ENCODE data around the gene PPIE.
"Not testable (repeated sequence)": the region's sequence is repeated elsewhere in the genome, so short reads cannot be mapped to it uniquely, and the experiment has no call there.

Gene PPIE

DNA sequence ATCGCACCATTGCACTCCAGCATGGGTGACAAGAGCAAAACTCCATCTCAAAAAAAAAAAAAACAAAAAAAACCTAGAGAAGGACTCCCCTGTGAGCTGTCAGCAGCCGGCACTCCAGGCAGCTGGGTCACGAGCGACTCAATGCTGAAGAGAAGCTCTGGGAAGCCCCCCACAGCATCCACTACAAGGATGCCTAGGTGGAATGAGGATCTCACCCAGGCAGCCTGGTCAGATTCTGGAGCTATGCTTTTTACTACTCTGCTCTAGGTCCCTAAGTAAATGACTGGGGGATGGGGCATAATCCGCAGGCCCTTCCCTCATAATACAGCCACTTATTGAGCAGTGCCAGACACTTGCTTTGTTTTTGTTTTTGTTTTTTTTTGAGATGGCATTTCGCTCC is 43.4 kb downstream of the PPIE start:
- TF ChIP-seq, protein P1, sequence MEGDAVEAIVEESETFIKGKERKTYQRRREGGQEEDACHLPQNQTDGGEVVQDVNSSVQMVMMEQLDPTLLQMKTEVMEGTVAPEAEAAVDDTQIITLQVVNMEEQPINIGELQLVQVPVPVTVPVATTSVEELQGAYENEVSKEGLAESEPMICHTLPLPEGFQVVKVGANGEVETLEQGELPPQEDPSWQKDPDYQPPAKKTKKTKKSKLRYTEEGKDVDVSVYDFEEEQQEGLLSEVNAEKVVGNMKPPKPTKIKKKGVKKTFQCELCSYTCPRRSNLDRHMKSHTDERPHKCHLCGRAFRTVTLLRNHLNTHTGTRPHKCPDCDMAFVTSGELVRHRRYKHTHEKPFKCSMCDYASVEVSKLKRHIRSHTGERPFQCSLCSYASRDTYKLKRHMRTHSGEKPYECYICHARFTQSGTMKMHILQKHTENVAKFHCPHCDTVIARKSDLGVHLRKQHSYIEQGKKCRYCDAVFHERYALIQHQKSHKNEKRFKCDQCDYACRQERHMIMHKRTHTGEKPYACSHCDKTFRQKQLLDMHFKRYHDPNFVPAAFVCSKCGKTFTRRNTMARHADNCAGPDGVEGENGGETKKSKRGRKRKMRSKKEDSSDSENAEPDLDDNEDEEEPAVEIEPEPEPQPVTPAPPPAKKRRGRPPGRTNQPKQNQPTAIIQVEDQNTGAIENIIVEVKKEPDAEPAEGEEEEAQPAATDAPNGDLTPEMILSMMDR (conservative IDR thresholded peaks at IDR 0.05; ENCODE audit: control insufficient read depth, insufficient read depth, low read depth, low read length) = no peak

DNA sequence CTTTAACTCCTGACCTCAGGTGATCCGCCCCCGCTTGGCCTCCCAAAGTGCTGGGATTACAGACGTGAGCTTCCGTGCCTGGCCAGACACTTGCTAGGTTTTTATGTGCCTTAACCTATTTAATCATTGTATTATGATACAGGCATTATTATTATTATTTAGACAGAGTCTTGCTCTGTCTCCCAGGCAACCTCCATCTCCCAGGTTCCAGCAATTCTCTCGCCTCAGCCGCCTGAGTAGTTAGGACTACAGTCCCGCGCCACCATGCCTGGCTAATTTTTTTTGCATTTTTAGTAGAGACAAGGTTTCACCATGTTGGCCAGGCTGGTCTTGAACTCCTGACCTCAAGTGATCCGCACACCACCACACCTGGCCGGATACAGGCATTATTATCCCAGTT is 44.0 kb downstream of the PPIE start:
- H3K4me3 ChIP-seq (ENCODE audit: control insufficient read depth, low read depth, low read length); DNase-seq (ENCODE audit: low read depth): not testable (repeated sequence)

More for the DNA sequence above, 43.4 kb downstream of the PPIE start:
- no peak overlapping the region for H3K4me3 ChIP-seq (ENCODE audit: control insufficient read depth, low read depth, low read length)
- DNase-seq (ENCODE audit: low read depth) = no peak

DNA sequence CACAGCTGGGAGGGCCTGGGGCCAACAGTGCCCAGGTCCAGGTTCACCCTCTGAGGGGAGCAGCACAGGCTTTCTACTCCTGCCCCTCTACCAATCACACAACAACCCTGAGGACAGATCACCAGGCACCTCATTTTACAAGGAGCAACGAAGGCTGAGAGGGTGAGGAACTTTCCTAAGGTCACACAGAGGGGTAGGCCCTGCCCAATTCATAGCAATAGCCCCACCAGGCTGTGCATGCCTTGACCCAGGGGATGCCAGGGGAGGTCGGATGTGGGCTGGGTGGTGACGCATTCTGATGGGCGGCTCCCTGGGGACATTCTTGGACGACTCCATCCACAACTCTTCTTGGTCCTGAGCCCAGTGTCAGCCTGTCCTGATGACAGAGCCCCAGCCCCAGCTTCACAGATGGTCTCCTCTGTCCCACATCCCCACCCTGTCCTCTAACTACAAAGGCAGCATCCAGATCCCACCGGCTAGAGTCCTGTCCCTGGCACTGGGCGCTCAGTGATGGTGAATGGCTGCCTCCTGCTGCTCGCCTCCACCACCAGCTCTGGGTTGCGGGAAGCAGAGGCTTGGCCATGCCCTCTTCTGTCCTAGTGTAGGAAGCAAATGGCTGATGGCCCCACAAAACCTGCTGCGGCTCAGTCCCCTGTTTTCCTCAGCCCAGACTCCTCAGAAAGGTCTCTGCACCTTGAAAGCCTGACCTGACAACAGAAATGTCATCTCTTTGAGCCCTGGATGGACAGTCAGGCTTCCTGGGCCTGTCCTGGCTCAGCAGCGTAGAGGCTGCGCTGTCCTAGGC is 47.8 kb downstream of the PPIE start:
- not testable (repeated sequence) for H3K4me3 ChIP-seq (ENCODE audit: control insufficient read depth, low read depth, low read length); DNase-seq (ENCODE audit: low read depth)

DNA sequence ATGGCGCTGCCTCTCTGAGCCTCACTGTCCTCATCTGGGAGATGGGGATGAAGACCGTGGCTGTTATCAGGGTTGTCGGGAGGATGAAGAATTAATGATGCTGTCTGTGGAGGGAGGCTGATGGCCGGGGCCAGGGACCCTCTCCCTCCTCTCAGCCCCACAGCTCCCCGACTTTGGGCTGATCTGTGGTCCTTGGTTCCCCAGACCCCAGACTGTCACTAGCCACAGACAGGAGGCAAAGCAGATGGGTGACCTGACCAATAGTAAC is 48.4 kb downstream of the PPIE start:
- H3K4me3 ChIP-seq (ENCODE audit: control insufficient read depth, low read depth, low read length); DNase-seq (ENCODE audit: low read depth): not testable (repeated sequence)

DNA sequence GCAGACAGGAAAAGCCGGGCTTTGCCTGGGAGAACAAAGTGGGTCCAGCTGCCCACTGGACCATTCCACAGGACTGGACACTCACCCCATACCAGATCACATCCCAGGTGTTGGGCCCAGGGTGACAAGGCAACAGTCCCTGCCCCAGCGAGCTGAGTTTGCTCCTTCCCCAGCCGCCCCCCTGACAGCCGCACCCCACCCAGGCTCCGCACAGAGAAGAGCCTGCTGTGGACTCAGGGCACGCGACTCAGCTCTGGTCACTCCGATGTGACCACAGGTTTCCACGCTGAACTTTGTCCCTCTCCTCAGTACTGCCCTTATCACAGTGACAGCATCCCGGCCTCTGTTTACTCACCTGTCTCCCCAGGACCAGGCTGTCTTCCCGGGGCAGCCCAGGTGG is 48.8 kb downstream of the PPIE start:
- H3K4me3 ChIP-seq (ENCODE audit: control insufficient read depth, low read depth, low read length) = no peak overlapping the region
- no peak for DNase-seq (ENCODE audit: low read depth)
- TF ChIP-seq, protein P1 (conservative IDR thresholded peaks at IDR 0.05; ENCODE audit: control insufficient read depth, insufficient read depth, low read depth, low read length) = no peak

DNA sequence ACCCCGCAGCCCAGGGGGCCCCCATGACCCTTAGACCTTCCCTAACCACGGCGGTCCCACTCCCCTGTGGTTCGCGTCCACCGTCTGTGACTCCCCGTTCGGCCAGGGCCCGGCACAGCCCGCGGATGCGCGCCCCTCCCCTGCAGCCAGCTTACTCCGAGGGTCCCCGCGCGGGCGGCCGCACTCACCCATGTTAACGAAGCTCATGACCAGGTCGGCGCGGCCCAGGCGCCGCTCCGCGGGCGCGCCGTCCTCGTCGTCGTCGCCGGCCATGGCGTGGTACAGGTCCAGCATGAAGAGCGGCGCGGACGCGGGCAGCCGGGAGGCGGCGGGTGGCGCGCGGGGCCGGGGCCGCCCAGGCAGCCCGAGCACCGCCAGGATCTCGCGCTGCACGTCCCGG is 49.3 kb downstream of the PPIE start:
- not testable (repeated sequence) for H3K4me3 ChIP-seq (ENCODE audit: control insufficient read depth, low read depth, low read length)

DNA sequence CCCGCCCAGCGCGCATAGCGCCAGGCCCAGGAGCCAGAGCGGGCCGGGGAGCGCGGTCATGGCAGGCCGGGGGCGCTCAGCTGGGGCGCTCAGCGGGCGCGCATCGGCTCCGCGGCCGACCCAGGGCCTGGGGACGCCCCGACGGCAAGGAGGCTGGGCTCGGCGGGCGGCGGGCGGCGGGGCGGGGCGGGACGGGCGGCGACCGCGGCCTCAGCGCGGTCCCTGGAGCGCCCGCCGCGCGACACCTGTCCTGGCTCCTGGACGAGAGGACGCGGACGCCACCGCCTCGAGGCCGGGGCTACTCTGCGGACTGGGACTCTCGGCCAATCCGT is 49.7 kb downstream of the PPIE start:
- no peak overlapping the region for H3K4me3 ChIP-seq (ENCODE audit: control insufficient read depth, low read depth, low read length)

More for the DNA sequence above, 49.3 kb downstream of the PPIE start:
- not testable (repeated sequence) for DNase-seq (ENCODE audit: low read depth)

DNA sequence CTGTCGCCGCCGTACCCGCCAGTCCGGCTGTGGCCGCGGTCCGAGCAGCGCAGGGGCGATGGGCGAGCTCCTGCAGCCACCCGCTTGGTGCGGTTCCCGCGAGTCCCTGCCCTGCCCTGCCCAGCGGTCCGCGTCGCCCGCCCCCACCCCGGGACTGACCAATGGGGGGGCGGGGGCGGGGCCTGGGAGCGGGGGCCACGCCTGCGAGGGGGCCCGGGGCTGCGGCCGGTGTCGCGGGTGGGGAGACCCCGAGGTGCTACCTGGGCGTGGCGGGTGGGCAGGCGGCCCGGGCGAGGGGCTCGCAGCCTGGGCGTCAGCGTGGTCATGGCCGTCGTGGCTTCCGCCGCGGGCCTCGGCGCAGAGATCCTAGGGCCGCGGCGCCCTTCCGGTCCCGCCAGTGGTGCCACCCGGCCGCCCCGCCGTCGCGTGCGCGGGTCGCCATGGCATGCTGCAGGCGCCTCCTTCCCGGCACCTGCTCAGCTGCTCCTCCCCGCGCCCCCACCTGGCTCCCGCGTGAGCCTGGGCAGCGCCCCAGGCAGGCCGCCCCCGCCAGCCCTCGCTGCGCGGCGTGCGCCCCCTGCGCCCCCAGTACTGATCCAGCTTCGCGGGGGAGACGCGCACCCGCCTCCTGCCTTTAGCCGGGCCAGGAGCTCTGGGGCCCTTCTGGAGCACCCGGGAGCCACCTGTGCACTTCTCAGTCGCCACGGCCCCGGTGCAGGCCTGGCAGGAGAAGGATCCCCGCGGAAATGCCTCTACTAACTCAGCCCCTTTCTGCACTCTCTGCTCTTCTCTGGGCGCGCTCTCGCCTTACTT is 50.3 kb downstream of the PPIE start, which contains the start of gene BMP8B:
BMP8B (minus strand) TSS at position 108 of the 813 bp plus-strand sequence. CDS start 380 bp downstream, outside the sequence.
- no peak within 1 kb of the TSS for H3K4me3 ChIP-seq (ENCODE audit: control insufficient read depth, low read depth, low read length)
- TF ChIP-seq, protein P1 (conservative IDR thresholded peaks at IDR 0.05; ENCODE audit: control insufficient read depth, insufficient read depth, low read depth, low read length) = no peak
- no peak for DNase-seq (ENCODE audit: low read depth)

More for the DNA sequence above, 49.7 kb downstream of the PPIE start:
- TF ChIP-seq, protein P1 (conservative IDR thresholded peaks at IDR 0.05; ENCODE audit: control insufficient read depth, insufficient read depth, low read depth, low read length) = no peak
- DNase-seq (ENCODE audit: low read depth) = no peak
